ENCODE measurements around the gene FIZ1.

GRCh38 chr19:55581145-55581822 lies 18.0 kb downstream of the FIZ1 start:
- no peak for TF ChIP-seq CTCF (IDR thresholded peaks at IDR 0.05)
- no peak for TF ChIP-seq POLR2A (IDR thresholded peaks at IDR 0.05; ENCODE audit: low read depth)
- TF ChIP-seq EP300 (IDR thresholded peaks at IDR 0.05): no peak
- TF ChIP-seq POLR2AphosphoS5 (IDR thresholded peaks at IDR 0.05): no peak

Measured in esophagus muscularis mucosa (tissue), 4 donors.